WTC11 (cell line): Measurements from ENCODE around the gene SCGB1D2. TPM values are rescaled to one million over a fixed set of nuclear protein-coding genes. Genes with fewer than 3 reads are reported as not detected.

Source experiments
- ATAC-seq: fragments of 200-7000 bp; cut with Tn5 transposase; 2 replicates; pipeline ENCODE4 v1.10.0; 2021; ENCODE audit warnings: mild to moderate bottlenecking, moderate library complexity
- CTCF ChIA-PET: fragments of 300-600 bp; sonication (Branson Sonifier 250); formaldehyde crosslinking; loops from one replicate; lab custom pipeline; 2021; ENCODE audit warnings: antibody characterized with exemption; lab: Charles Lee
- POLR2A ChIA-PET: fragments of 350-600 bp; sonication (Branson Sonifier 250); formaldehyde crosslinking; loops from one replicate; lab custom pipeline; 2021; ENCODE audit warnings: antibody characterized with exemption; lab: Charles Lee
- DNase-seq: peaks from one replicate; pipeline ENCODE4 v3.0.0; 2021; ENCODE audit warnings: low spot score
- H3K27ac Mint-ChIP-seq: 2 replicates; pipeline ENCODE4 v1.8.0; 2021; ENCODE audit warnings: mixed read lengths
- H3K27me3 Mint-ChIP-seq: 2 replicates; pipeline ENCODE4 v1.8.0; 2021; ENCODE audit warnings: low read depth, mild to moderate bottlenecking, moderate library complexity, mixed read lengths
- H3K36me3 Mint-ChIP-seq: 2 replicates; pipeline ENCODE4 v1.8.0; 2021; ENCODE audit warnings: mixed read lengths
- H3K4me1 Mint-ChIP-seq: 2 replicates; pipeline ENCODE4 v1.8.0; 2022; ENCODE audit warnings: mixed read lengths
- H3K4me3 Mint-ChIP-seq: 2 replicates; pipeline ENCODE4 v1.8.0; 2021; ENCODE audit warnings: mild to moderate bottlenecking, moderate library complexity, mixed read lengths
- H3K9me3 Mint-ChIP-seq: 2 replicates; pipeline ENCODE4 v1.8.0; 2021; ENCODE audit warnings: mixed read lengths
- AR ChIP-seq: fragments of 250-450 bp; sonication (Bioruptor Pico); IDR thresholded peaks from 2 replicates; pipeline ENCODE4 v1.9.0; 2021; ENCODE audit warnings: mild to moderate bottlenecking
- ARID4B ChIP-seq: sonication (generic); formaldehyde crosslinking; IDR thresholded peaks from 2 replicates; pipeline ENCODE4 v1.8.0; 2023; ENCODE audit warnings: missing genetic modification reagents, mild to moderate bottlenecking, borderline replicate concordance
- ATF1 ChIP-seq: sonication (generic); formaldehyde crosslinking; IDR thresholded peaks from 2 replicates; pipeline ENCODE4 v1.8.1; 2023; ENCODE audit warnings: mild to moderate bottlenecking, moderate library complexity, missing genetic modification reagents
- ATF2 ChIP-seq: sonication (generic); formaldehyde crosslinking; IDR thresholded peaks from 2 replicates; pipeline ENCODE4 v1.8.1; 2022; ENCODE audit warnings: low read depth, missing genetic modification reagents, borderline replicate concordance
- CREM ChIP-seq: sonication (generic); formaldehyde crosslinking; IDR thresholded peaks from 2 replicates; pipeline ENCODE4 v1.8.1; 2022; ENCODE audit warnings: mild to moderate bottlenecking, missing genetic modification reagents, moderate library complexity
- ELF4 ChIP-seq: sonication (generic); formaldehyde crosslinking; IDR thresholded peaks from 2 replicates; pipeline ENCODE4 v1.8.1; 2022; ENCODE audit warnings: low read depth, mild to moderate bottlenecking, moderate library complexity, missing genetic modification reagents
- HMGXB4 ChIP-seq: sonication (generic); formaldehyde crosslinking; IDR thresholded peaks from 2 replicates; pipeline ENCODE4 v1.8.1; 2023; ENCODE audit warnings: mild to moderate bottlenecking, moderate library complexity, missing genetic modification reagents
- KAT7 ChIP-seq: sonication (generic); formaldehyde crosslinking; IDR thresholded peaks from 2 replicates; pipeline ENCODE4 v1.8.1; 2023; ENCODE audit warnings: missing genetic modification reagents, mild to moderate bottlenecking, borderline replicate concordance
- NR2C2 ChIP-seq: sonication (generic); formaldehyde crosslinking; IDR thresholded peaks from 2 replicates; pipeline ENCODE4 v1.8.0; 2022; ENCODE audit warnings: mild to moderate bottlenecking, missing genetic modification reagents
- OVOL2 ChIP-seq: fragments of 250-450 bp; sonication (Bioruptor Pico); IDR thresholded peaks from 2 replicates; pipeline ENCODE4 v1.9.0; 2021; ENCODE audit warnings: mild to moderate bottlenecking, borderline replicate concordance
- PRRX2 ChIP-seq: fragments of 250-450 bp; sonication (Bioruptor Pico); IDR thresholded peaks from 2 replicates; pipeline ENCODE4 v1.8.0; 2021; ENCODE audit warnings: mild to moderate bottlenecking
- SMAD3 ChIP-seq: sonication (generic); formaldehyde crosslinking; IDR thresholded peaks from 2 replicates; pipeline ENCODE4 v1.8.0; 2022; ENCODE audit warnings: missing genetic modification reagents, mild to moderate bottlenecking, borderline replicate concordance
- TEAD1 ChIP-seq: sonication (generic); formaldehyde crosslinking; IDR thresholded peaks from 2 replicates; pipeline ENCODE4 v1.8.0; 2022; ENCODE audit warnings: mild to moderate bottlenecking, missing genetic modification reagents
- USF2 ChIP-seq: sonication (generic); formaldehyde crosslinking; IDR thresholded peaks from 2 replicates; pipeline ENCODE4 v1.8.1; 2023; ENCODE audit warnings: mild to moderate bottlenecking, missing genetic modification reagents, moderate library complexity
- ZNF138 ChIP-seq: sonication (generic); formaldehyde crosslinking; conservative IDR thresholded peaks from 2 replicates; pipeline ENCODE4 v1.8.1; 2022; ENCODE audit warnings: mild to moderate bottlenecking, moderate library complexity, missing genetic modification reagents
- ZNF219 ChIP-seq: sonication (generic); formaldehyde crosslinking; IDR thresholded peaks from 2 replicates; pipeline ENCODE4 v1.8.0; 2023; ENCODE audit warnings: missing genetic modification reagents, mild to moderate bottlenecking, borderline replicate concordance
- ZNF425 ChIP-seq: fragments of 250-450 bp; sonication (Bioruptor Pico); conservative IDR thresholded peaks from 2 replicates; pipeline ENCODE4 v1.9.0; 2021; ENCODE audit warnings: mild to moderate bottlenecking
- ZNF671 ChIP-seq: fragments of 250-450 bp; sonication (Bioruptor Pico); IDR thresholded peaks from 2 replicates; pipeline ENCODE4 v1.8.0; 2021; ENCODE audit warnings: mild to moderate bottlenecking
- ZSCAN18 ChIP-seq: fragments of 250-450 bp; sonication (Bioruptor Pico); IDR thresholded peaks from 2 replicates; pipeline ENCODE4 v2.1.2; 2022; ENCODE audit warnings: mild to moderate bottlenecking, moderate library complexity
- total RNA-seq: library from RNA; stranded (reverse); gene quantifications from 3 replicates; pipeline ENCODE4 v1.2.3, GENCODE V29; 2021

Gene SCGB1D2
- total RNA-seq, 1 experiment from 2014 or later, result not detected

GRCh38 chr11:62266558-62266957, 24.5 kb downstream of the SCGB1D2 start (continued):
- TF ChIP-seq ARID4B (CRISPR knock-in tag) (no peak), ATF1 (CRISPR knock-in tag) (no peak), ELF4 (CRISPR knock-in tag) (no peak), ZNF425 (CRISPR knock-in tag) (no peak), USF2 (CRISPR knock-in tag) (no peak), NR2C2 (CRISPR knock-in tag) (no peak), ZNF138 (CRISPR knock-in tag) (no peak), ZNF671 (CRISPR knock-in tag) (no peak), CREM (CRISPR knock-in tag) (no peak), SMAD3 (CRISPR knock-in tag) (no peak)

- ATAC-seq, result no peak
- Mint-ChIP-seq H3K36me3 (no peaks in the 10 kb centered on the region), H3K27me3 (no peaks in the 10 kb centered on the region), H3K27ac (no peak overlapping the region), H3K9me3 (peaks cover 3% of the 10 kb centered on the region; the same call in 1 of the 2 replicates), H3K4me1 (peaks cover 10% of the 10 kb centered on the region; the same call in 1 of the 2 replicates), H3K4me3 (no peak overlapping the region)
- DNase-seq, result no peak
- CTCF ChIA-PET, result no interaction called here
- POLR2A ChIA-PET, result no interaction called here
- no peak for TF ChIP-seq PRRX2 (CRISPR knock-in tag)
- TF ChIP-seq AR (CRISPR knock-in tag), result no peak
- TF ChIP-seq OVOL2 (CRISPR knock-in tag), result no peak
- TF ChIP-seq SMAD3 (CRISPR knock-in tag), result no peak
- no peak for TF ChIP-seq ZNF671 (CRISPR knock-in tag)
- no peak for TF ChIP-seq TEAD1
- TF ChIP-seq ZSCAN18, result no peak
- TF ChIP-seq ATF1 (CRISPR knock-in tag), result no peak
- no peak for TF ChIP-seq HMGXB4 (CRISPR knock-in tag)
- no peak for TF ChIP-seq KAT7
- TF ChIP-seq ATF2 (CRISPR knock-in tag), result no peak
- TF ChIP-seq ZNF219 (CRISPR knock-in tag), result no peak
Measured at GRCh38 chr11:62267050-62267449, 25.0 kb downstream of the SCGB1D2 start.
